ENCODE measurements around the gene SELENOH. TPM values are rescaled to one million over a fixed set of nuclear protein-coding genes. Genes with fewer than 3 reads are reported as not detected.
A peak's percentile ranks its signal among the peaks of the same experiment; 100 is the strongest.
"Not testable (repeated sequence)": the region's sequence is repeated elsewhere in the genome, so short reads cannot be mapped to it uniquely, and the experiment has no call there.

Gene SELENOH
- total RNA-seq: 88.4 TPM
- long read RNA-seq, transcript SELENOH-204 (4 exons, 818 nt): major isoform, 65 of 70 reads
- long read RNA-seq, partial matches to known transcripts: 0 of 70 reads
- long read RNA-seq, other reads (novel, unspliced or antisense): 1 of 70 reads

- ATAC-seq (ENCODE audit: poor library complexity): peak; percentile 97
- intact Hi-C loops (cut with DNase I): loop anchor here (10.0 kb wide), 1 partner anchor 63 kb away; no protein-coding TSS in a partner anchor
Observed at GRCh38 chr11:57741132-57742086, at the start of gene SELENOH. SELENOH (plus strand) TSS chr11:57741491; CDS start chr11:57741596, 105 bp downstream.

GRCh38 chr11:57698843-57699365 lies 42.4 kb upstream of the SELENOH start:
- DNase-seq (no peak), ATAC-seq (ENCODE audit: poor library complexity) (no peak)
- intact Hi-C loops (cut with DNase I): no loop called here

More at GRCh38 chr11:57741132-57742086, at the start of gene SELENOH:
- DNase-seq: peak; percentile 97

- intact Hi-C loops (cut with DNase I): no loop called here
- no peak for DNase-seq
- no peak for ATAC-seq (ENCODE audit: poor library complexity)
Observed at GRCh38 chr11:57699813-57700212, 41.5 kb upstream of the SELENOH start.

- intact Hi-C loops (cut with DNase I): no loop called here
- DNase-seq (no peak), ATAC-seq (ENCODE audit: poor library complexity) (no peak)
Observed at GRCh38 chr11:57700425-57700824, 40.9 kb upstream of the SELENOH start.

GRCh38 chr11:57703341-57703740 lies 38.0 kb upstream of the SELENOH start:
- DNase-seq (no peak), ATAC-seq (ENCODE audit: poor library complexity) (no peak)
- intact Hi-C loops (cut with DNase I): no loop called here

GRCh38 chr11:57704932-57705331 lies 36.4 kb upstream of the SELENOH start:
- DNase-seq: no peak
- ATAC-seq (ENCODE audit: poor library complexity): no peak
- intact Hi-C loops (cut with DNase I): no loop called here

- intact Hi-C loops (cut with DNase I); DNase-seq; ATAC-seq (ENCODE audit: poor library complexity): not testable (repeated sequence)
Observed at GRCh38 chr11:57705432-57705831, 35.9 kb upstream of the SELENOH start.

GRCh38 chr11:57709802-57710367 lies 31.4 kb upstream of the SELENOH start:
- DNase-seq (no peak), ATAC-seq (ENCODE audit: poor library complexity) (no peak)
- intact Hi-C loops (cut with DNase I): no loop called here

GRCh38 chr11:57711414-57712255 lies 29.7 kb upstream of the SELENOH start, which contains the start of gene MED19:
MED19 (minus strand) TSS chr11:57712215; CDS start chr11:57712179, 36 bp downstream.
- ATAC-seq (ENCODE audit: poor library complexity): peak; percentile 65
- intact Hi-C loops (cut with DNase I): no loop called here
- peak; percentile 84 for DNase-seq

GRCh38 chr11:57712256-57713150 lies 28.8 kb upstream of the SELENOH start, which contains the start of gene TMX2:
TMX2 (plus strand) TSS chr11:57712593; CDS start chr11:57712619, 26 bp downstream.
- ATAC-seq (ENCODE audit: poor library complexity): peak; percentile 96
- intact Hi-C loops (cut with DNase I): no loop called here
- peak; percentile 96 for DNase-seq

- ATAC-seq (ENCODE audit: poor library complexity) (no peak), DNase-seq (no peak)
- intact Hi-C loops (cut with DNase I): no loop called here
Observed at GRCh38 chr11:57713835-57714234, 27.5 kb upstream of the SELENOH start.

GRCh38 chr11:57716726-57717125 lies 24.6 kb upstream of the SELENOH start:
- DNase-seq; intact Hi-C loops (cut with DNase I); ATAC-seq (ENCODE audit: poor library complexity): not testable (repeated sequence)

- DNase-seq: no peak
Observed at GRCh38 chr11:57727185-57727584, 14.1 kb upstream of the SELENOH start.

GRCh38 chr11:57728829-57729228 lies 12.5 kb upstream of the SELENOH start:
- DNase-seq (no peak), ATAC-seq (ENCODE audit: poor library complexity) (no peak)
- intact Hi-C loops (cut with DNase I): no loop called here

More at GRCh38 chr11:57727185-57727584, 14.1 kb upstream of the SELENOH start:
- intact Hi-C loops (cut with DNase I): no loop called here
- ATAC-seq (ENCODE audit: poor library complexity): no peak

GRCh38 chr11:57729479-57729878 lies 11.8 kb upstream of the SELENOH start:
- no peak for DNase-seq
- ATAC-seq (ENCODE audit: poor library complexity): no peak
- intact Hi-C loops (cut with DNase I): no loop called here

- DNase-seq (no peak), ATAC-seq (ENCODE audit: poor library complexity) (no peak)
- intact Hi-C loops (cut with DNase I): no loop called here
Observed at GRCh38 chr11:57732661-57733060, 8.6 kb upstream of the SELENOH start.

GRCh38 chr11:57735619-57736298 lies 5.5 kb upstream of the SELENOH start:
- intact Hi-C loops (cut with DNase I): no loop called here
- ATAC-seq (ENCODE audit: poor library complexity) (peak; percentile 58), DNase-seq (no peak)

Measured in Right ventricle myocardium superior (tissue), 1 donor.